ENCODE results near the gene AKAP3.

Gene AKAP3

GRCh38 chr12:4591180-4591687, 57.6 kb downstream of the AKAP3 start:
- no peak for DNase-seq

- no peak for DNase-seq
Measured at GRCh38 chr12:4589941-4590340, 58.9 kb downstream of the AKAP3 start.

GRCh38 chr12:4588916-4589315, 59.9 kb downstream of the AKAP3 start:
- no peak for DNase-seq

GRCh38 chr12:4587108-4587507, 61.7 kb downstream of the AKAP3 start:
- DNase-seq, result no peak

GRCh38 chr12:4586500-4586899, 62.4 kb downstream of the AKAP3 start:
- DNase-seq, result no peak

GRCh38 chr12:4584896-4585295, 64.0 kb downstream of the AKAP3 start:
- no peak for DNase-seq

GRCh38 chr12:4584281-4584680, 64.6 kb downstream of the AKAP3 start:
- no peak for DNase-seq

GRCh38 chr12:4580281-4580688, 68.6 kb downstream of the AKAP3 start:
- DNase-seq, result no peak

GRCh38 chr12:4579305-4580102, 69.3 kb downstream of the AKAP3 start:
- no peak for DNase-seq

- DNase-seq, result no peak
Measured at GRCh38 chr12:4572680-4573079, 76.2 kb downstream of the AKAP3 start.

- DNase-seq, result no peak
Measured at GRCh38 chr12:4569261-4569660, 79.6 kb downstream of the AKAP3 start.

GRCh38 chr12:4567073-4567881, 81.6 kb downstream of the AKAP3 start:
- DNase-seq, result no peak

- no peak for DNase-seq
Measured at GRCh38 chr12:4566474-4566873, 82.4 kb downstream of the AKAP3 start.

Data from CD4-positive, alpha-beta T cell treated with Interleukin-1 beta for 1 hour (primary cell).